ENCODE data around the gene OR11H1.
"Not testable (repeated sequence)": the region's sequence is repeated elsewhere in the genome, so short reads cannot be mapped to it uniquely, and the experiment has no call there.

The OR11H1 gene

GRCh38 chr22:15527892-15528291 lies at the start of gene OR11H1:
Gene OR11H1 (plus strand): TSS chr22:15528192. CDS start chr22:15528192, 0 bp downstream.
- not testable (repeated sequence) for DNase-seq (ENCODE audit: low spot score)

GRCh38 chr22:15509967-15510366 lies 18.0 kb upstream of the OR11H1 start:
- DNase-seq (ENCODE audit: low spot score): not testable (repeated sequence)

- DNase-seq (ENCODE audit: low spot score): not testable (repeated sequence)
Measured at GRCh38 chr22:15515896-15516295, 12.1 kb upstream of the OR11H1 start.

- DNase-seq (ENCODE audit: low spot score): not testable (repeated sequence)
Measured at GRCh38 chr22:15553767-15554166, 25.8 kb downstream of the OR11H1 start.

- DNase-seq (ENCODE audit: low spot score): not testable (repeated sequence)
Measured at GRCh38 chr22:15563461-15563860, 35.5 kb downstream of the OR11H1 start.

GRCh38 chr22:15565063-15565462 lies 37.1 kb downstream of the OR11H1 start:
- not testable (repeated sequence) for DNase-seq (ENCODE audit: low spot score)

Data from kidney tubule cell (primary cell).